Spleen (tissue), 7 donors: Measurements from ENCODE around the gene PTPRM.

Experiments used
- POLR2A ChIP-seq, 3 donors: fragments of 450-650 bp; IDR thresholded peaks; one replicate each; pipeline ENCODE4 v1.5.1; 2017; ENCODE audit warnings: antibody characterized with exemption in 3 of 3, mild to moderate bottlenecking in 1 of 3
- TF ChIP-seq, protein P1 (sequence below), 11 experiments: fragments of 200-600 bp in 7 of 11; fragments of 450-650 bp in 4 of 11; sonication (generic) in 4 of 11; IDR thresholded peaks in 8 of 11; conservative IDR thresholded peaks in 3 of 11; 1 replicate in 7 of 11; 2 replicates in 4 of 11; pipeline versions ENCODE4 v1.4.0 to v1.8.0; 2016 to 2021; ENCODE audit warnings: antibody characterized with exemption in 11 of 11, inconsistent platforms in 4 of 11, mild to moderate bottlenecking in 1 of 11
- donor health status: DM: no; HTN: no; CAD: no; lungs with moderate emphysema.
- donor health status: DM: no; HTN: no; CAD: no.
- donor health status: DM: no; HTN: no; CAD: no.

GRCh38 chr18:8359481-8359880 is 792.4 kb downstream of the PTPRM start:
- TF ChIP-seq, protein P1, sequence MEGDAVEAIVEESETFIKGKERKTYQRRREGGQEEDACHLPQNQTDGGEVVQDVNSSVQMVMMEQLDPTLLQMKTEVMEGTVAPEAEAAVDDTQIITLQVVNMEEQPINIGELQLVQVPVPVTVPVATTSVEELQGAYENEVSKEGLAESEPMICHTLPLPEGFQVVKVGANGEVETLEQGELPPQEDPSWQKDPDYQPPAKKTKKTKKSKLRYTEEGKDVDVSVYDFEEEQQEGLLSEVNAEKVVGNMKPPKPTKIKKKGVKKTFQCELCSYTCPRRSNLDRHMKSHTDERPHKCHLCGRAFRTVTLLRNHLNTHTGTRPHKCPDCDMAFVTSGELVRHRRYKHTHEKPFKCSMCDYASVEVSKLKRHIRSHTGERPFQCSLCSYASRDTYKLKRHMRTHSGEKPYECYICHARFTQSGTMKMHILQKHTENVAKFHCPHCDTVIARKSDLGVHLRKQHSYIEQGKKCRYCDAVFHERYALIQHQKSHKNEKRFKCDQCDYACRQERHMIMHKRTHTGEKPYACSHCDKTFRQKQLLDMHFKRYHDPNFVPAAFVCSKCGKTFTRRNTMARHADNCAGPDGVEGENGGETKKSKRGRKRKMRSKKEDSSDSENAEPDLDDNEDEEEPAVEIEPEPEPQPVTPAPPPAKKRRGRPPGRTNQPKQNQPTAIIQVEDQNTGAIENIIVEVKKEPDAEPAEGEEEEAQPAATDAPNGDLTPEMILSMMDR (IDR thresholded peaks at IDR 0.05 in 8 of 11, conservative IDR thresholded peaks at IDR 0.05 in 3 of 11) = no peak
- TF ChIP-seq POLR2A (IDR thresholded peaks at IDR 0.05) = no peak
